Fibroblast of peridontal ligament (primary cell): ENCODE results near the gene MAP2K5.

Experiments used
- DNase-seq: peaks from one replicate; pipeline ENCODE4 v3.0.0-alpha.2; 2010; ENCODE audit errors: extremely low read depth

The MAP2K5 gene

DNA sequence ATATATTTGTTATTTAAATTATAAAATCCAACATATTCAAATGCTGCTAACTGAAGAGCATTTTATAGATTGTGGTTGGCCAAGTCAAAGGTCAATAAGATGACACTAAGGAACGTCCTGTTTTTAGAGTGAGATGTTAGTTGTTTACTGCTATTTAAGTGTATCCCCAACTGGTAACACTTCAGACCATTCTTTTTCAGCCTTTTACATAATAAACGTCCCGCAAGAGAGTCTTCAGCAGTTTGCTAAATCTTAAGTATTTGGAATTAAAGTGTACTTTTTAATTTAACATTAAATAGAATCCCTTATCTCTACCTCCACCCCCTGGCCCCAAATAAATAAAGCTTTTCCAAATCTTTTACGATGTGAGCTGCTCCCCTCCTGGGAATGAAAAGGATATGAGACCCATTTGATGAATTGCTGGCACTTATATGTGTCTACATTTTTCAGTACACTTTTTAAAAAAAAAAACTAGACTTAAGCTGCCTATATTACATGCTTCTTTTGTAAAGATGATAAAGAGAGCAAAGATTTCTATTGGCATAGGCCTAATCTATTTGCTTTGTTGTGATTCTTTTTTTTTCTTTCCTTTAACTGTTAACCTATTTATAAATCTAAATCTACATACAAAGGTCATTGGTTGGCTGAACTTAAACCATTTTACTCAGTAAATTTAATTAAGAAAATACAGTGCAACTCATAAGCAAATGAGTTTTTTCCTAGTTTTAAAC lies 181.0 kb downstream of the MAP2K5 start:
- DNase-seq, result no peak

DNA sequence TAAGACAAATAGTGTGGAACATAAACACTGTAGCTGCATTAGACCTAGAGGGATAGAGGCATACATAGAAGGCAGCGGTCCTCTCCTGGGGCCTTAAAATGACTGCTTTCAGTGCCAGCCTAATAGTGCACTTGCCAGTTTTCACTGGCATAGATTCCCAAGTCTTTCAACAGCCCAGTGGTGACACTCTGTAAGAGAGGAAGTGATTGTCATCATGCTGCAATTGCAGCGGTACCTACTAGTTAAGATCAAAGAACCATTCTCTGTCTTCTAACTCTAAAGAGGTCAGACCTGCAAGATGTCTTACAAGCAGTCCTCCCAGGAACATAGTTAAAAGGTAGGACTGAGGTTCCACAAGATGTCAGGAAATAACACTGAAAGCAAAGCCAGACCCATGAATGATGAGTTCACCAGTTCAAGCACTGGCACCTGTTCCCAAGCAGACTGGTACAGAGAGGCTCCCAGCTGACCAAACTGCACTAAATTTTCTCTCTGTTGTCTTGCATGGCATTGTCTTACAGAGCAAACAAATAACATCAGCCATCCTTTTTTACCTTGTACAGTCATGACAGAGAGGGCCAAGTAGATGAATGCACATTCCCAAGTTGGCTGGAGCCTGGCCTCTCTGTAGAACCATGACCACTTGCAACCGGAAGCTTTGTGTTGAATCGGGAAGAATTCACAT lies 182.3 kb downstream of the MAP2K5 start:
- no peak for DNase-seq

DNA sequence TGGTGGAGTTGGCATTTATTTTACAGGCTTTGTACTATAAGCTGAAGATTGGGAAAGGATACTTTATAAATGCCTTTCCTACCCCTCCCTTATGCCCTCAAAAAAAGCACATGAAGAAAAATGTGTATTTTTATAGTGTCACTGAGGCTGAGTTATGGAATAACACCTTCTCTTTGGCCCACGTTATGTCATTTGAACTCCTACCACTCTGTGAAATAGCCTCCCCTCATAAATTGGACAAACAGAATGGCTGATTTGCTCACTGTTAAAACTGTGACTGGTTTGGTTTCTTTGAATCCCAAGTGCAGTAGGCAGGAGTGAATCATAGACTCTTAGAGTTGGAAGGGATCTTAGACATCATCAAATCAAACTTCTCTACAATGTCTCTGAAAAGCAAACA lies 187.6 kb downstream of the MAP2K5 start:
- no peak for DNase-seq

DNA sequence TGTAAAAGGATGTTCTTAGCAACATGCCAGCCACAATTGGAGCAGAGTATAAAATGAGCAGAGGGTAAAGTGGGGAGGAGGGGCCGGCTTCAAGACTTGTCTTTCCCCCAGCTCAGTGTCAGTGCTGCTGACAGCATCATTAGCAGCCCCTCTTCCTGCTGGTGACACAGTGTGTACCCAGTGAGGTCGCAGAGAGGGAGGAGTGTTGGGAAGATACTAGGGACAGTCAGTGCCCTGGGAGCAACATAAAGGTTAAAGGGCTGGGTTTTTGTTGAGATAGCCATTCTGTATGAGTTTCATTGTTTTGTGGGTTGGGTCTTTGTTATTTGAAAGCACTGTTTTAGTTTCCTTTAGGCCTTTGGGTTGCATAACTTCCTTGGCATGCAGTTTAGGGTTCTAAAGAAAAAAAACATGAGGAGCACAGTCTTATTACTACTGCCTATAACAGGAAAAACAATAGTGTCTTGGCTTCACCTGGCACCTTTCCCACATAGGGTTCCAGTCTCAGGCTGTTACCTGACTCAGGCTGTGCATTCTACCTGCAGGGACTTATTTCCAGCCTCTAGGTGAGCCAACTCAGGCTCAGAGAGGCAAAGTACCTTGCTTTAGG lies 188.7 kb downstream of the MAP2K5 start:
- peak; percentile 18 for DNase-seq

DNA sequence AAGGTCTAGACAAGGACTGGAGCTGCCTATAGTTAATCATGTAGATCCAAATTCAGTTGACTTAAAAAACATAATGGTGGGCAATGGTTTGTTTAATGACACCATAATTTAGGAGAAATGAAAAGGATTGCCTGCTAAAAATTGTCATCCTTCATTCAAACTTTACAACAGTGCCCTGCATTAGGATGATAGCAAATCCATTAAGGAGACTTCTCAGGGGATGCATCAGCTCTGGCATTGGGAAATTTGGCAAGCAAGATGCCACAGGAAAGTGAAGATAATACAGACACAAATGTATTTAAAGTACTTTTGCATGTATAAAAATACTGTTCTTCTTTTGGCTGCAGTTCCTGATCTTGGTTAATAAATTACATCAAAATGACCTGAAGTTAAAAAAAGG lies 189.7 kb downstream of the MAP2K5 start:
- no peak for DNase-seq

DNA sequence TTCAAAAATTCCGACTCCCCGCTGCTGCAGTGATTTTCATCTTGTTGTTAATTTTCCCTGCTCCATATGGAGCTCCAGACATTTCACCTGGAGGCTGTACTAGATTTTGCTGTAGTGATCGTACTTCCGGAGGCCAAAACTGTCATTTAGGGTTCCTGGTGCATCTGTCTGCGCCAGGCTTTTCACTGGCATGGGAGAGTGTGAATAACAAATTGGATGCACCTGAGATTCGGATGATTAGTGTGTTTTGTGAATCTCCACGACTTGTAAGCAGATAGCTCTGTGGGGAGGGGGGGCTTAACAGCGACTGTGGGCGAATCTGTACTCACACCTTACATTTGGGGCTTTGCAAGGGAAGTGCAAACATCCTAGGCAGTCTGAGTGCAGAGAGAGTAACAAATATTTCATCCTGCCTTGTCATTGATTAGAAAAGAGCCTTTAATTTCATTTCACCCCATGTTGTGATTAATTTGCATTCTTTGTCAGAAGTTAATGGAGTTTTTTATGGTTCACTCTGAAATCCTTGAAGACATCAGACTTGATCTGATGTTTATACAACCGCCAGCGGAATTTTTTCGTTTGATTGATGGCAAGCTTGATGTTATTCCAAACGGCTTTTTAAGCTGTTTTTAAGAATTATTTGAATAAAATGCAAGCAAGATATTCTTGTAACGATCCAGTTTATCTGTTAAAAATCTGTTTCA lies 190.3 kb downstream of the MAP2K5 start:
- no peak for DNase-seq

DNA sequence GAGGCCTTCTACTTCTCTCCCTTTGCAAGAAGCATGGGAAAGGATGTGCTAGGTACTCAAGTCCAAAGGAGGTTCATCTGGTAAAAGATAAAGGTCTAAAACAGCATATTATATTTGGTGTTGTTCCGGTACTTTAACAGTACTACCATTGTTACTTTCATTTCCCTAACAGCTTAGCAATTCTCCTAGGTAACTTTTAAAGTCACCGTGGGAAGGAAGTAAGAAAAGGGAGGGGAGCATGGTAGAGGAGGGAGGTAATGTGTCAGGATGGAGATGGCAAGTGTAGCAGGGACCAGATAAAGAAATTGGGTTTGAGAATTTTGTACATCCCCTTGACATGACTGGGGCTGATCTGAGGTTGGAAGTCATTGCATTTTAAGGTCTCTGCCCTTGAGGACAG lies 193.4 kb downstream of the MAP2K5 start:
- no peak for DNase-seq

DNA sequence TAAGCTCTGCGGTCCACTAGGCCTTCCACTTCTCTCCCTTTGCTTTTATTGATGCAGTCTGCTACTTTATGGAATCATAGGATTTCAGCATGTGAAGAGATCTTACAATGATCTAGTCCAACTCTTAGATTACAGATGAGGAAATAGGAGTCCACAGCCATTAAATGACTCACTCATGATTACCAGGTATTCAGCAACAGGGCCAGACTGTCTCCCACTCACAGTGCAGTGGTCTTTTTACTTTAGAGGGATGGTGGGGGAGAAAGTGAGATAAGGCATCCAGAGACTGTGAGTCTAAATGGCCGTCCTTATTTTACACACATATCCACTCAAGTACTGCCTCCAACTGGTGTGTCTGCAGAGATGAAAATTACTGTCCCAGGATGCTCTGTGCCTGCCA lies 194.3 kb downstream of the MAP2K5 start:
- DNase-seq, result no peak

DNA sequence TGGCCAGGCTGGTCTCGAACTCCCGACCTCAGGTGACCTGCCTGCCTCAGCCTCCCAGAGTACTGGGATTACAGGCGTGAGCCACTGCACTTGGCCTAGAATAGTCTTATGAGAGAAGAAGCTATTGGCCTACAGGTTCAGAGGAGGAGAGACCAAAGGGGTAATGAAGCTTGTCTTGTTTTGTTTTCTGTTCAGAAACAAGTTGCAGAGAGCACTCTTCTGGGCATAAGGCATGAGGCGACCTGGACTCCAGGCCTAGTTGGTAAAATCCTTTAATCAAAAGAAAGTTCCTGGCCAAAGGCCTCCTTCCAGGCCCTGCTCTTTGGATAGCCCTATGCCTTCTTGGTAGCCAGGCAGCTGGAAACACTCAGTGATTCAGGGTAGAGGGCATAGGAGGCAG lies 195.6 kb downstream of the MAP2K5 start:
- no peak for DNase-seq

DNA sequence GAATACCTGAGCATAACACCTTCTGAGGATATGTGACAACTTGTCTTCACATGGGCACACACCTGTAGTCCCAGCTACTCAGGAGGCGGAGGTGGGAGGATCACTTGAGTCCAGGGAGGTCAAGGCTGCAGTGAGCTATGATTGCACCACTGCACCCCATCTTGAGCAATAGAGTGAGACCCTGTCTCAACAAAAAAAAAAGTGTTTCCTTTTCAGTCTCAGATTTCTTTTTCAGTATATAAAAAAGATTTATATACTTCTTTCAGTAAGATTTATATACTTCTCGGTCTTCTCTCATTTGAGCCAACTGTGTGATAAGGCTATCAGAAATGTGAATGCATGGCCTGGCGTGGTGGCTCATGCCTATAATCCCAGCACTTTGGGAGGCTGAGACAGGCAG lies 197.9 kb downstream of the MAP2K5 start:
- no peak for DNase-seq

DNA sequence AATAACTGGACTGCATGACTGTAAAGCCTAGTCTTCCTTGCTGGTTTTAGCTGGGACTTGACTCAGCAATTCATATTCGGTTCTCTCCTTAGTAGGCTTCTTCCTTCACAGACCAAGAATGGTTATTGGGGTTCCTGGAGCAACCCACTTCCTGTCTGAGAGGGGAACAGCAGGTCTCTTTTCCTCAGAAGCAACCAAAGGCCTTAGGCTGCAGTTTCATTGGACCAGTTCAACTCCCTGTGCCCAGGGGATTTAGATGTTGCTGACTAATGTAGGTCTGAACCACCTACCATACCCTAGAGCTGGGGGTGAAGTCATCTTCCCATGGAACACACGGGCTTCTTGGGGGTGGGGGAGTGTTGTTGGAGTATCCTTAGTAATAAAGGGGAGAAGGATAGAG lies 198.8 kb downstream of the MAP2K5 start:
- DNase-seq, result peak; percentile 35

DNA sequence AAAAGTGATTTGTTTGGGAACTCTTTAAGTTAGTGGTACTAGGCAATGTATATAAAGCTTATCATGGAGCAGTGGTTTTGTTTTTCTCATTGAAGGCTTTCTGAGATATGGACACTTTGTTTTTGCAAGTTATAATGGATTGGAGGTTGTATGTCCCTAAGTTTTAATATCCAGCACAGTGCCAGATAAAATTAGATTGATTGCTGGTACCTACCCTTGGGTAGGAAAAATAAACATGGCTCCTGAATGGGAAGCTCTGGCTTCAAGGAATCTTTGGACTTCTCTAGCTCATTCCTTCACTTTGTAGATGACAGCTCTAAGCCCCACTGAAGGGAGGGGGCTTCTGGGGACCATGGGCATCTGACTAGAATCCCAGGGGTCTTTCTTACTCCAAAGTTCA lies 201.1 kb downstream of the MAP2K5 start:
- no peak for DNase-seq

DNA sequence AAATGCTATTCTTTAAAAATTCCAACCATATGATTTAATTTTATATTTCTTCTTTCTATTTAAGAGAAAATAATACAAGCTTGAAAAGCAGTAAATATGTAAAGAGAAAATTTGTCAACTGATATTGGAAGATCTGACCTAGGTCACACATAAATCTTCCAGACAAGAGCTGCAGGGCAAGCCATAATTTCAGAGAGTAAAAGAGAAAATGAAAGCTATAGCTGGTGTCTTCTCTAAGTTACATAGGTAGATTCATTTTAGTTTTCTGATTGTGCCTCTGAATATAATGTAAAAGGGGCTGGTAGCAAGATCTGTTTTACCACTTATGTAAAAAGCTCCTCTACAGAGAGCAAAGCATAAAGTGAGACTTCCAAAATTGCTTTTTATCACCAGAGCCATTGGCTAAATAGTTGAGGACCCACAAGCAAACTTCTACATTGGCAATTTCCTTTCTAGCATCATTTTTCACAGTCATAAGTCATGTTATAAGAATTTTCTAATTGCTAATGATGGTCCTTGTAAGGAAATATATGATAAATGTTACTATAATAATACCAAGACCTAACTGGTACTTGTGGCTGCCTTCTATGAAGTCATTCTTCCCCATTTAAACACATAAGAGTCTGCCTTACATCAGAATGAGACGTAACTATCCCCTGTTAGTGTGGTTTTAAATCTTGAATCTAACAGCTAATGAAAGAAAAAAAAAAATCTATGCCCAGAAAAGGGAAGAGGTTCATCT lies 202.0 kb downstream of the MAP2K5 start:
- no peak for DNase-seq

DNA sequence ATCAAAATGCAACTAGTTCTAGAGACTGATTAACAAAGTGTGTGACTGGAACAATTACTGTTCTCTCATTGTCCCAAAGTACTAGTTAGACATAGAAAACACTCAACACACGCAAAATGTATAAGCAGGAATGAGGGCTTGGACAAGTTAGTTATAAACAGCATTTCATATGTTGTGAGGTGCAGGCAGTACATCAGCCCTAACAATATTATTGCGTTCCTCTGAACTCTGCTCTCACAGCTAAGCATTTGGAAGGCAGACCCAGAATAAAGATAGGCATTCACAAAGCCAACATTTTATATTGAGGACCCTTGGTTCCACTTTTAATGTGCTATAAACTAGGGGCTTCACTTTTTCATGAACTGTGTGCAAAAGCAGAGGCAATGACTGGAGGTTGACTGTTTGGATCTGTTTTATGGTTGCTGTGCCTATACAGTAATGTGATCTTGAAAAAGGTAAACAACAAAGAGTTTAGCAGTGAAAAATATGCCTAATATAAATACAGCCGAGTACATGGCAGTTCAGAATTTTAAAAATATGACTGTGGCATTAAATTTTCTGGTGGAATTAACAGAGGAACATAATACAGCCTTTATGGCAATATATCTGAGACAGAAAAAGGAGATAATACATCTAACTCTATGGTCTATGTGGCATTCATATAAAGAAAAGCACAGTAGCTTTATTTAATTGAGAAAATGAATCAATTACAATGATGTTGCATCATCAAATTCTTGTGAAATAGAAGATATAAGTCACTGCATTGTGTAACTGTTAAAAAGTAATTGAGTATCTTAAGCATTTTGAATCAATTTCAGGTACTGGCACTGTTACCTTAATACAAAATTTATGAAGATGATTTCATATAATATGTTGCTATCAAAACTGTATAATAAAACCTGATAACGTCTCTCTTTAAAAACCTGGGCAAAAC lies 202.8 kb downstream of the MAP2K5 start:
- peak; percentile 64 for DNase-seq

DNA sequence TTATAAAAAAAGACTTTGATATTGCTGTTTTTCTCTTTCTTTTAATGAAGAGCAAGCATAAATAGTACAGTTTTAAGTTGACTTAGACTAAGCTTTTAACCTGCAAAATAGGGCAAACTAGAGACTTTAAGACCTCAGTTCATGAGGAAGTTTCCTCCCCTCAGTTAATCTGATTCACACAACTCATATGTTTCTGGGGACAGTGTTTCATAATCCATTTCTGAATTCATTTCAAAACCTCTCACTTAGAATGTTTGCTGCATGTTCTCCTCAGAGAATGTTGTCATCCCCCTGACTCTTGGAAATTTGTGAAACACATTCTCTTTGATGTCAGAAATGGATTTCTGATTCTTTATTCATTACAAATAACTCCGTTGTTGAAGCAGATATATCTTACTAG lies 203.5 kb downstream of the MAP2K5 start:
- DNase-seq, result peak; percentile 78

DNA sequence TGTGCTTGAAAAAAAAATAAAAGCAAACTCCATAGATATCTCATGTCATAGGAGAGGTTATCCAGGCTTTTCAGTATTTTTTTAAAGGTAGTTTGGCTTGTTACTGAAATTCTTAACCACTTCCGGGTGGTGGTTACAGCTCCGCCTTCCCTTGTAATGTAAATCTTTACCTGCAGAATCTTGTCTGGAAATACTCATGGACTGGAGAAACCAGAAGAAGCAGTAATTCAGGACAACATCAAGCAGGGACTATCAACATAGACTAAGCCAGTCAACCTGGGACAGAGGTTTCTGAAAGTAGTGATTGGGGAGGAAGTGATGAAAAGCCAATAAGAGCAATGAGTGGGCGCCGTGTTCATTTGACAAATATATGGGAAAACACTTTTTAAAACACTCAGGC lies 203.9 kb downstream of the MAP2K5 start:
- no peak for DNase-seq

DNA sequence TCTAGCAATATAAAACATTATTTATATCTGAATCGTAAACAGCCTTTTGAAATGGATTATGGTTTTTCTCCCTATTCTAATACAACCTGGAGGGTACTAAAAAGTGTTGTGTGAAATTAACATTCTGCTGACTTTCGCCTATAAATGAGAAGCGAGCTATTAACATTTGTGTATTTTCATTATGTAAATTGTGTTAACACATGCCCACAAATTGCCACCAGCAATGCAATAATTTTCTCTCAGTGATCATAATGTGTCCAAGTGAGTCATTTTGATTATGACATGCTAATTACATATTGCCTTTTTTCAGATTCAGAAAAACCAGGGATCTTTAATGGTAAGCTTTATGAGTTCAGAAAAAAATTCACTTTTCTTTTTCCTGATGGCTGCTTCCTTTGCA lies 205.4 kb downstream of the MAP2K5 start:
- no peak for DNase-seq

DNA sequence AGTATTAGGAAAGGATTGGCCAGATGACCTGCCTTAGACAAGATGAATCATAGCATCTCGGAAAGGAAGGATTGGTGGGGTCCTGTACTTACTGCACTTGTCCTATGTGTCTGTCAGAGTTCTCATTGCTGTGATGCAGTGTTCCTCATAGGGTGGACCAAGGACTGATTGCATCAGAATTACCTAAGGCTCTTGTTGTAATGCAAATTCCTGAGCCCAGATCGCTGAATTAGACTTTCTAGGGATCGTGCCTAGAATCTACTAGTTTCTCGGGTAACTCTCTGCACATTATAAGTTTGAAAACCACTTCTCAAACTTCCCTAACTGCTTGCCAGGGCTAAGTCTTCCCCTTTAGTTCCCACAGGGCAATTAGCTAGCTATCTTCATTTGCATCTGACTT lies 207.9 kb downstream of the MAP2K5 start:
- DNase-seq, result no peak

DNA sequence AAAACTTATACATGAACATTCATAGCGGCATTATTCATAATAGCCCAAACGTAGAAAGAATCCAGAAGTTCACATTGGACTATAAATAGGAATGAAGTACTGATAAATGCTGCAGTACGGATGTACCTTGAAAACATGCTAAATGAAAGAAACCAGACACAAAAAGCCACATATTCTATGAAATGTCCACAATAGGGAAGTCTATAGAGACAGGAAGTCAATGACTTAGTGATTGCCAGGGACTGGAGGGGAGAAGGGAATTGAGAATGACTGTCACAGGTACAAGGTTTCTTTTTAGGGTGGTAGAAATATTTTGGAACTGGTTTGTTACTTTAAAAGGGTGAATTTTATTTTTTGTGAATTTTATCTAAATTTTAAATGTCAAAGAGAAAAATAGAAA lies 211.4 kb downstream of the MAP2K5 start:
- DNase-seq, result no peak

DNA sequence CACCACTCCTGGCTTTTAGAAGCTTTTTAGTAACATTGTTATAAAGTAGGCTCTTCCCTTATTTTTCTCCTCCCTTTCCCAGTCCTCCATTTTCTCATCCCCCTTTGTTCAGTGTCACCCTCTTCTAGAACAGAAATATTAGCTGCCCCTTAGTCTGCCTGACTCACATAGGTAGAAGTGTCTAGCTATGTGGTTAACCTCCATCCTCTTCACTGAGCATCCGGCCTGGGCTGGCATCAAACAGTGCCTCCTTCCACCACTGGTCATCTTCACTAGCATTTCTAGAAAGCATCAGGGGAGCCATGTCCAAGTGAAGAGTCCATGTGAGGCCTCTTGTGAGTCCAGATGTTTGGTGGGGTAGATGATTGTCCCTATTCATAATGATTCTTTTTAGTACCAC lies 212.8 kb downstream of the MAP2K5 start:
- DNase-seq, result no peak

DNA sequence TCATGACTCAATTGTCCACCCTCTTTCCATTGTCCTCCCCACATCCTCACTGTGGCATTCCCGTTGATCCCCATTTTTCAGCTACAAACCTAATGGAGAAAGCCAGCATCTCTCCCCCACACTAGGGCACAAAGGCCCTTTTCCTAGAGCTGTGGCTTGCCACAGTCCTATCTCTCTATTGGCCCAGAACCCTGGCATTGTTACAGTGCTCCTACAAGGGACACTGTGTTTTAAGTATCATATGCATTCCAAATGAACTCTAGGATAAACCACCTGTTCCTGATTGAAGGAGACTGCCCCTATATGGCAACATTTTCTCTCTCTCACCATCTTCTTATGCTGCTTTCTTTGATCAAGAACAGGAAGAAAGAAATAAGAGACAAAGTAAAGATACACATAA lies 213.4 kb downstream of the MAP2K5 start:
- no peak for DNase-seq
